Measurements from ENCODE around the gene MCF2L.

DNA sequence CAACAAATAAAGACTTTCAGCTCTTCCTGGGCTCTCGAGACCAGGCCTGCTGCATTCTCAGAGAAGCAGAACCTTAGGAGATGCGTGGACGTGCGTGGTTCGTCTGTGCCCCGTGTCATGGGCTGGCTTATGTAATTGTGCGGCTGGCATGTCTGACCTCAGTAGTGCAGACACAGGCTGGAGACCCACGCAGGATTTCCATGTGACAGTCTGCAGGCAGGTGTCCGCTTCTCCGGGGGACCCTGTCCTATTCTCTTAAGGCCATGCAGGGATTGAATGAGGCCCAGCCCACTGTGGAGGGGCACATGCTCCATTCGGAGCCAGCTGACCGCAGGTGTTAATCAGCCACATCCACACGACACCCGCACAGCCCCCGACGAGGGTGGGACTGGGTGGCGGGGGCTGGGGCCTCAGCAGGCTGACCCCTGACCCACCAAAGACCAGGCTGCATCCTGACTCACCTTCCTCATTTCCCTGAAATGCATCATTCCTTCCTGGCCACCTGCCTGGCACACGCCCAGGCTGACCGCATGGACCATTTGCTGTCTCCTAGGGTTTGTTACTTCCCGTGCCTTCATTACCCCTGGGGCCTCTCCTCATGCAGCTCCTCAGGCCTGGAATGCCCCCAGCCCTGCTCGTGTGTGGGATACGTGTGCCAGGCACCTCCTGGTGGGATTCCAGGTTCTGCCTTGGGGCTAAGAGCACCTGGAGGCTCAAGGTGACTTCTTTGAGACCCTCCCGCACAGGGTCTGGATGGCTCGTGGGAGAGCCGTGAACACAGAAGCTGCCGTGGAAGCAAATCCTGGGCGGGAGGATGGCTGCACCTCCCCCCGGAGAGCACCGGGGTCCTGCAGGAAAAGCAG is 10.7 kb upstream of the MCF2L start:
- no peak for TF ChIP-seq POLR2A (IDR thresholded peaks at IDR 0.05)
- TF ChIP-seq, protein P1, sequence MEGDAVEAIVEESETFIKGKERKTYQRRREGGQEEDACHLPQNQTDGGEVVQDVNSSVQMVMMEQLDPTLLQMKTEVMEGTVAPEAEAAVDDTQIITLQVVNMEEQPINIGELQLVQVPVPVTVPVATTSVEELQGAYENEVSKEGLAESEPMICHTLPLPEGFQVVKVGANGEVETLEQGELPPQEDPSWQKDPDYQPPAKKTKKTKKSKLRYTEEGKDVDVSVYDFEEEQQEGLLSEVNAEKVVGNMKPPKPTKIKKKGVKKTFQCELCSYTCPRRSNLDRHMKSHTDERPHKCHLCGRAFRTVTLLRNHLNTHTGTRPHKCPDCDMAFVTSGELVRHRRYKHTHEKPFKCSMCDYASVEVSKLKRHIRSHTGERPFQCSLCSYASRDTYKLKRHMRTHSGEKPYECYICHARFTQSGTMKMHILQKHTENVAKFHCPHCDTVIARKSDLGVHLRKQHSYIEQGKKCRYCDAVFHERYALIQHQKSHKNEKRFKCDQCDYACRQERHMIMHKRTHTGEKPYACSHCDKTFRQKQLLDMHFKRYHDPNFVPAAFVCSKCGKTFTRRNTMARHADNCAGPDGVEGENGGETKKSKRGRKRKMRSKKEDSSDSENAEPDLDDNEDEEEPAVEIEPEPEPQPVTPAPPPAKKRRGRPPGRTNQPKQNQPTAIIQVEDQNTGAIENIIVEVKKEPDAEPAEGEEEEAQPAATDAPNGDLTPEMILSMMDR (IDR thresholded peaks at IDR 0.05): no peak

Measured in breast epithelium (tissue), 3 donors.